ENCODE measurements around the gene SCMH1.

The SCMH1 gene

DNA sequence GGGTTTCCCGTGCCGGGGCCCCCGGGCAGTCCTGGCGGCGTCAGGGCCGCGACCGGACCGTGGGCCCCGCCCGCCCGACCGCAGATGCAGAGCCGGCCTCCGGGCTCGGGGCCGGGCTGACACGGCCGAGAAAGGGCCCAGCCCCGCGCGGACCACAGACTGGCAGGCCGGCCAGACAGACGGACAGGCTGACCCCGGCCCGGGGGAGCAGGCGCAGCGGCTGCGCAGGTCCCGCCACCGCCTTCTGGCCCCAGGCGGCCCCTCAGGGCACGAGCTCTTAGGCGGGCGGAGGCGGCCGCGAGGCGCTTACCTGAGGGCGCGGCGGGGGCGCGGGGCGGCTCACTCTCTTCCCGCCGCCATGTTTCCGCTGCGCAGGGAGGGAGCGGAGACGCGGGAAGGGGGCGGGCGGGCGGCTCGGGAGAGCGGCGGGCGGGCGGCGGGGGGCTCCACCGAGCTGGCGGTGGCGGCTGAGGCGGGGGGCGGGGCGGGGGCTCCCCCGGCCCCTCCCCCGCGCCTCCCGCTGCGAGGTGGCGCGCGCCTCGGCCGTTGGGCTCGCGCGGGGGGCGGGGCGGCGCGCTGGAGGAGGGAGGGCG, at the start of gene SCMH1:
Gene SCMH1, minus strand, starts transcription at position 558 of the 593 bp plus-strand sequence. CDS start 56,173 bp downstream, outside the sequence.
- Histone ChIP-seq H3K79me2 (ENCODE audit: control insufficient read depth, insufficient read depth, low read length, unreplicated experiment) (peaks cover 50% of the 10 kb centered on the region), H3K4me3 (ENCODE audit: low read depth, low read length) (peak within 1 kb of the TSS; percentile 90), H3K27me3 (ENCODE audit: insufficient read depth, low read length) (no peaks in the 10 kb centered on the region), H3K4me1 (ENCODE audit: control insufficient read depth, insufficient read depth, low read length, unreplicated experiment) (peaks cover 30% of the 10 kb centered on the region), H3K27ac (ENCODE audit: low read depth, low read length) (peak within 1 kb of the TSS; percentile 64), H3K36me3 (ENCODE audit: insufficient read depth, low read length) (no peaks in the 10 kb centered on the region), H2AFZ (ENCODE audit: low read length, unreplicated experiment) (peak within 1 kb of the TSS; percentile 87)

DNA sequence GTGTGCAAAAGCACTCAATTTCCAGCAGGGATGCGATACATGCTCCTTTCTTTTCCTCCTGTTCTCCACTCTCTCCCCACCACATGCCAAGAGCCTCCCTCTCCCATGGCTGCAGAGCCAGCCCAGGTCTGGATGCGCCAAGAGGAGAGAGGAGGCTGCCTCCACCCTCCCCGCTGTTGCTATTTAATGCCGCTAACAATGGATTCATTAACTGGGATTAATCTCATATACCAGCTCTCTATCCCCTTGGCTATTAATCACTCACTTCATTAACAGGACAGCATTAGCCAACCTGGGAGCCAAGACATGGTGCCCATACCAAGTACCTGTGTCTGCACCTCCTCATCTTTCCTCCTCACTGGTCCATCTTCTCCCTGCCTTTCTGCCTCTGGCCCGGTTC, 49.1 kb upstream of the SCMH1 start:
- no peaks in the 10 kb centered on the region for H3K79me2 ChIP-seq (ENCODE audit: control insufficient read depth, insufficient read depth, low read length, unreplicated experiment)
- no peak overlapping the region for H2AFZ ChIP-seq (ENCODE audit: low read length, unreplicated experiment)
- H3K4me3 ChIP-seq (ENCODE audit: low read depth, low read length): no peak overlapping the region
- H3K27me3 ChIP-seq (ENCODE audit: insufficient read depth, low read length): peaks cover 80% of the 10 kb centered on the region
- no peaks in the 10 kb centered on the region for H3K4me1 ChIP-seq (ENCODE audit: control insufficient read depth, insufficient read depth, low read length, unreplicated experiment)
- H3K36me3 ChIP-seq (ENCODE audit: insufficient read depth, low read length): no peaks in the 10 kb centered on the region
- H3K27ac ChIP-seq (ENCODE audit: low read depth, low read length): no peak overlapping the region

DNA sequence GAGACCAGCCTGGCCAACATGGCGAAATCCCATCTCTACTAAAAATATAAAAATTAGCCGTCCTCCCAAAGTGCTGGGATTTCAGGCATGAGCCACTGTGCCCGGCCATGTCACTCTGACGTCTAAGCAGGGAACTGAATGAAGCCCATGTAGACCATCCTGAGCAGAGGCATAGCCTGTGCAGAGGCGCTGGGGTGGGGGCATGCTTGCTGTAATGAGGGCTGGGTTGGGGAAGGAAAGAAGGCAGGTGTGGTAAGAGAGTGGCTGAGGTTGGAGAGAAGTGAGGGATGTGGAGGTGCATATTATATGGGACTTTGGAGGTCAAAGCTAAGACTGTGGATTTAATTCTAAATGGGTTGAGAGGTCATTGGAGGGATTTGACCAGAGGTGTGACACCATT, 47.1 kb upstream of the SCMH1 start:
- no peak overlapping the region for H3K4me3 ChIP-seq (ENCODE audit: low read depth, low read length)
- H3K79me2 ChIP-seq (ENCODE audit: control insufficient read depth, insufficient read depth, low read length, unreplicated experiment): no peaks in the 10 kb centered on the region
- H3K27me3 ChIP-seq (ENCODE audit: insufficient read depth, low read length): peaks cover 85% of the 10 kb centered on the region
- H3K4me1 ChIP-seq (ENCODE audit: control insufficient read depth, insufficient read depth, low read length, unreplicated experiment): no peaks in the 10 kb centered on the region
- no peak overlapping the region for H2AFZ ChIP-seq (ENCODE audit: low read length, unreplicated experiment)
- H3K36me3 ChIP-seq (ENCODE audit: insufficient read depth, low read length): no peaks in the 10 kb centered on the region
- H3K27ac ChIP-seq (ENCODE audit: low read depth, low read length): no peak overlapping the region

DNA sequence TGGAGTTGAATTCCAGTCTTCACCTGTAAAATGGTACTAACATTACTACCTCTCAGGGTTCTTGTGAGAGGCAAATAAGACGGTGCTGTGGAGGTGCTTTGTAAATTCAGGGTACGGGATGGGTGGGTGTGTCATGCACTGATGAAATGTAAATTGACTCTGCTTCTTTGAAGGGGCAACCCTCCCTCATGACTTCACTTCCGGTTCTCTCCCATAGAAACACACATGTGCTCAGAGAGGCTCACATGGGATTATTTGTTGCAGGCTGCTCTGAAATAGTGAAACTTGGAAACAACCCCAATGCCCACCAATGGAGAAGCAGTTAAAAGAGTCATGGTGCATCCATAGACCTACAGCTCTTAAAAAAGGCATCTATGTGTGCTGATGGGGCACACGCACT, 44.9 kb upstream of the SCMH1 start:
- Histone ChIP-seq H3K79me2 (ENCODE audit: control insufficient read depth, insufficient read depth, low read length, unreplicated experiment) (no peaks in the 10 kb centered on the region), H3K4me1 (ENCODE audit: control insufficient read depth, insufficient read depth, low read length, unreplicated experiment) (no peaks in the 10 kb centered on the region), H3K4me3 (ENCODE audit: low read depth, low read length) (no peak overlapping the region), H3K36me3 (ENCODE audit: insufficient read depth, low read length) (no peaks in the 10 kb centered on the region), H2AFZ (ENCODE audit: low read length, unreplicated experiment) (no peak overlapping the region), H3K27me3 (ENCODE audit: insufficient read depth, low read length) (peaks cover 78% of the 10 kb centered on the region), H3K27ac (ENCODE audit: low read depth, low read length) (no peak overlapping the region)

DNA sequence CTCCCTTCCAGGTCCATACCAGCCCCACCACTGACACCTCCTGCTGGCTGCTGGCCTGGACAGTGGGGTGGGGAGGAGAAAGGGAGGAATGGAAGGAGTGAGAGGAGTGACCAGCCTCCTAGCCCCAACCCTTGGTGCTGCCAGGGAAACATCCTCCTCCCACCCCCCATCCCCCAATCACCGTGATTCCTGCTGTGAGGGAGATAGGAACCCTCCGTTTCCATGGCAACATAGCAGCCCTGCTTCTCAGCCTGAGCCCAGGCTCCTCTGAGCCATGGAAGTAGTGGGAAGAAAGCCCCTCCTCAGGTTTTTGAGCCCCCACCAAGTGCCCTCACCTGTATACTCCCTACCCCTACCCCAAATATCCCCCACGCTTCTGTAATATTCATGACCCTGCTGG, 44.4 kb upstream of the SCMH1 start:
- Histone ChIP-seq H3K27me3 (ENCODE audit: insufficient read depth, low read length) (peaks cover 73% of the 10 kb centered on the region), H3K4me1 (ENCODE audit: control insufficient read depth, insufficient read depth, low read length, unreplicated experiment) (no peaks in the 10 kb centered on the region), H3K79me2 (ENCODE audit: control insufficient read depth, insufficient read depth, low read length, unreplicated experiment) (no peaks in the 10 kb centered on the region), H2AFZ (ENCODE audit: low read length, unreplicated experiment) (no peak overlapping the region), H3K36me3 (ENCODE audit: insufficient read depth, low read length) (no peaks in the 10 kb centered on the region), H3K4me3 (ENCODE audit: low read depth, low read length) (no peak overlapping the region), H3K27ac (ENCODE audit: low read depth, low read length) (no peak overlapping the region)

DNA sequence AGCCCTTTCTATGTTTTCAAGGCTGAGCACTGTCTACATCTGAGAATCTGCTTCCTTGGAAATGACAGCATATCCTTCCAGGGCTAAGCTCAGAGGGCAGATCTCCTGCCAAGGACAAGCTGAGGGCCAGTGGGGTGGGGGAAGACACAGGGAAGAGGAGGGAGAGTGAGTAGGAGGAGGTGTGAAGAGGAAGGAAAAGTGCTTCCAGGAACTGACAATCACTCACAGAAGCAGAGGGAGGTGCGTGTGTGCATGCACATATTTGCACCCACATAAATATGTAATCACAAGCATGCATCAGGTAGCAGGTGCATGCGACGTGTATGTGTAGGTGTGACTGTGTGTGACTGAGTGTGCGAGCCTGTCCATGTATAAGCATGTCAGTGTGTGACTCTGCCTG, 43.7 kb upstream of the SCMH1 start:
- Histone ChIP-seq H3K36me3 (ENCODE audit: insufficient read depth, low read length) (no peaks in the 10 kb centered on the region), H2AFZ (ENCODE audit: low read length, unreplicated experiment) (no peak overlapping the region), H3K27ac (ENCODE audit: low read depth, low read length) (no peak overlapping the region), H3K79me2 (ENCODE audit: control insufficient read depth, insufficient read depth, low read length, unreplicated experiment) (no peaks in the 10 kb centered on the region), H3K27me3 (ENCODE audit: insufficient read depth, low read length) (peaks cover 73% of the 10 kb centered on the region), H3K4me3 (ENCODE audit: low read depth, low read length) (no peak overlapping the region), H3K4me1 (ENCODE audit: control insufficient read depth, insufficient read depth, low read length, unreplicated experiment) (no peaks in the 10 kb centered on the region)

- Histone ChIP-seq H3K36me3 (ENCODE audit: insufficient read depth, low read length) (no peaks in the 10 kb centered on the region), H3K4me1 (ENCODE audit: control insufficient read depth, insufficient read depth, low read length, unreplicated experiment) (no peaks in the 10 kb centered on the region), H3K4me3 (ENCODE audit: low read depth, low read length) (no peak overlapping the region), H3K79me2 (ENCODE audit: control insufficient read depth, insufficient read depth, low read length, unreplicated experiment) (no peaks in the 10 kb centered on the region), H3K27me3 (ENCODE audit: insufficient read depth, low read length) (peaks cover 64% of the 10 kb centered on the region), H2AFZ (ENCODE audit: low read length, unreplicated experiment) (no peak overlapping the region), H3K27ac (ENCODE audit: low read depth, low read length) (no peak overlapping the region)
Observed at GRCh38 chr1:41284121-41284520, 42.0 kb upstream of the SCMH1 start.

- no peak overlapping the region for H3K27ac ChIP-seq (ENCODE audit: low read depth, low read length)
- no peak overlapping the region for H2AFZ ChIP-seq (ENCODE audit: low read length, unreplicated experiment)
Observed at GRCh38 chr1:41282679-41283317, 40.7 kb upstream of the SCMH1 start.

GRCh38 chr1:41281334-41281733, 39.2 kb upstream of the SCMH1 start:
- Histone ChIP-seq H3K4me1 (ENCODE audit: control insufficient read depth, insufficient read depth, low read length, unreplicated experiment) (no peaks in the 10 kb centered on the region), H3K4me3 (ENCODE audit: low read depth, low read length) (no peak overlapping the region), H3K27ac (ENCODE audit: low read depth, low read length) (no peak overlapping the region)

More at GRCh38 chr1:41282679-41283317, 40.7 kb upstream of the SCMH1 start:
- no peaks in the 10 kb centered on the region for H3K4me1 ChIP-seq (ENCODE audit: control insufficient read depth, insufficient read depth, low read length, unreplicated experiment)
- H3K79me2 ChIP-seq (ENCODE audit: control insufficient read depth, insufficient read depth, low read length, unreplicated experiment): no peaks in the 10 kb centered on the region
- peaks cover 54% of the 10 kb centered on the region for H3K27me3 ChIP-seq (ENCODE audit: insufficient read depth, low read length)
- no peaks in the 10 kb centered on the region for H3K36me3 ChIP-seq (ENCODE audit: insufficient read depth, low read length)
- H3K4me3 ChIP-seq (ENCODE audit: low read depth, low read length): no peak overlapping the region

GRCh38 chr1:41280202-41281032, 38.3 kb upstream of the SCMH1 start:
- Histone ChIP-seq H3K4me3 (ENCODE audit: low read depth, low read length) (no peak overlapping the region), H3K4me1 (ENCODE audit: control insufficient read depth, insufficient read depth, low read length, unreplicated experiment) (no peaks in the 10 kb centered on the region), H3K27ac (ENCODE audit: low read depth, low read length) (no peak overlapping the region), H3K36me3 (ENCODE audit: insufficient read depth, low read length) (no peaks in the 10 kb centered on the region), H3K79me2 (ENCODE audit: control insufficient read depth, insufficient read depth, low read length, unreplicated experiment) (no peaks in the 10 kb centered on the region), H2AFZ (ENCODE audit: low read length, unreplicated experiment) (no peak overlapping the region), H3K27me3 (ENCODE audit: insufficient read depth, low read length) (peaks cover 41% of the 10 kb centered on the region)

More at GRCh38 chr1:41281334-41281733, 39.2 kb upstream of the SCMH1 start:
- no peak overlapping the region for H2AFZ ChIP-seq (ENCODE audit: low read length, unreplicated experiment)
- no peaks in the 10 kb centered on the region for H3K36me3 ChIP-seq (ENCODE audit: insufficient read depth, low read length)
- no peaks in the 10 kb centered on the region for H3K79me2 ChIP-seq (ENCODE audit: control insufficient read depth, insufficient read depth, low read length, unreplicated experiment)
- H3K27me3 ChIP-seq (ENCODE audit: insufficient read depth, low read length): peaks cover 49% of the 10 kb centered on the region

Data from ACC112 (cell line).